Measurements from ENCODE around the gene DYNC2H1. TPM values are rescaled to one million over a fixed set of nuclear protein-coding genes. Genes with fewer than 3 reads are reported as not detected.

The DYNC2H1 gene
- total RNA-seq, 1 experiment from 2014 or later = 12.4 TPM

GRCh38 chr11:103254123-103254522, 144.9 kb downstream of the DYNC2H1 start:
- DNase-seq (ENCODE audit: low read depth, low spot score) (no peak), ATAC-seq (no peak)
- Histone ChIP-seq H3K9me3 (ENCODE audit: control insufficient read depth, insufficient read depth, low read depth, low read length) (no peaks in the 10 kb centered on the region), H3K4me1 (ENCODE audit: control insufficient read depth, insufficient read depth, low read length) (no peaks in the 10 kb centered on the region), H3K36me3 (ENCODE audit: control insufficient read depth, insufficient read depth, low read length) (no peaks in the 10 kb centered on the region), H3K4me3 (ENCODE audit: low read depth in 2 of 2, low read length in 2 of 2) (no peak overlapping the region), H3K27me3 (ENCODE audit: control insufficient read depth, insufficient read depth, low read length) (no peaks in the 10 kb centered on the region), H3K27ac (ENCODE audit: low read length) (no peak overlapping the region)
- ChIA-PET CTCF (no interaction called here), POLR2A (no interaction called here)
- in situ Hi-C loops (cut with HindIII; ENCODE audit: low pct_unique_long_range_greater_than_20kb, low sequenced_read_pairs) = no loop called here
- BruUV-seq (replicated peaks) = no TSS peak
- TF ChIP-seq TCF7L2 (IDR thresholded peaks at IDR 0.05; ENCODE audit: low read depth, low read length) (no peak), POLR2AphosphoS5 (IDR thresholded peaks at IDR 0.05; ENCODE audit: low read depth, low read length) (no peak), REST (IDR thresholded peaks at IDR 0.05; ENCODE audit: insufficient read depth in 1 of 2, low read depth in 2 of 2, low read length in 1 of 2) (no peak), CTCF (IDR thresholded peaks at IDR 0.05) (no peak), SIN3A (IDR thresholded peaks at IDR 0.05; ENCODE audit: borderline replicate concordance, insufficient read depth, low read depth, low read length) (no peak)
- intact Hi-C loops (cut with micrococcal nuclease; ENCODE audit: unreplicated experiment) = no loop called here

GRCh38 chr11:103257360-103257759, 148.1 kb downstream of the DYNC2H1 start:
- POLR2A ChIA-PET = no interaction called here
- peak; percentile 12 for DNase-seq (ENCODE audit: low read depth, low spot score)

More at GRCh38 chr11:103257360-103257759, 148.1 kb downstream of the DYNC2H1 start:
- Histone ChIP-seq H3K9me3 (ENCODE audit: control insufficient read depth, insufficient read depth, low read depth, low read length) (no peaks in the 10 kb centered on the region), H3K36me3 (ENCODE audit: control insufficient read depth, insufficient read depth, low read length) (no peaks in the 10 kb centered on the region), H3K27me3 (ENCODE audit: control insufficient read depth, insufficient read depth, low read length) (no peaks in the 10 kb centered on the region), H3K4me3 (ENCODE audit: low read depth in 2 of 2, low read length in 2 of 2) (no peak overlapping the region), H3K4me1 (ENCODE audit: control insufficient read depth, insufficient read depth, low read length) (no peaks in the 10 kb centered on the region), H3K27ac (ENCODE audit: low read length) (no peak overlapping the region)
- BruUV-seq (replicated peaks) = no TSS peak
- ATAC-seq = peak; percentile 83
- in situ Hi-C loops (cut with HindIII; ENCODE audit: low pct_unique_long_range_greater_than_20kb, low sequenced_read_pairs) (no loop called here), intact Hi-C loops (cut with micrococcal nuclease; ENCODE audit: unreplicated experiment) (loop anchor here (5.0 kb wide), 1 partner anchor 345 kb away; no protein-coding TSS in a partner anchor)
- CTCF ChIA-PET = interaction anchor here (0.6 to 0.7 kb wide), 2 partner anchors 343 to 1271 kb away, joined by 3 to 5 read pairs; no protein-coding TSS in a partner anchor
- TF ChIP-seq POLR2AphosphoS5 (IDR thresholded peaks at IDR 0.05; ENCODE audit: low read depth, low read length) (no peak), CTCF (IDR thresholded peaks at IDR 0.05) (peak; percentile 59)

All from Panc1 (cell line).